DLD1 (cell line): ENCODE results near the gene DNAJC3.
"Not testable (repeated sequence)": the region's sequence is repeated elsewhere in the genome, so short reads cannot be mapped to it uniquely, and the experiment has no call there.

ENCODE experiments used
- in situ Hi-C: cut with HindIII; loops from 2 replicates; pipeline ENCODE4 v1.10.0; 2017; ENCODE audit warnings: low sequenced_read_pairs

The DNAJC3 gene

GRCh38 chr13:95667235-95667634 is 9.7 kb upstream of the DNAJC3 start:
- in situ Hi-C loops: not testable (repeated sequence)

- in situ Hi-C loops: no loop called here
Observed at GRCh38 chr13:95671597-95671996, 5.3 kb upstream of the DNAJC3 start.

- in situ Hi-C loops: no loop called here
Observed at GRCh38 chr13:95676105-95676761, 706 bp upstream of the DNAJC3 start.

GRCh38 chr13:95677564-95678266 is 776 bp downstream of the DNAJC3 start:
- in situ Hi-C loops: no loop called here

GRCh38 chr13:95678967-95679366 is 2.0 kb downstream of the DNAJC3 start:
- in situ Hi-C loops: no loop called here

GRCh38 chr13:95679722-95680121 is 2.8 kb downstream of the DNAJC3 start:
- in situ Hi-C loops: no loop called here

- in situ Hi-C loops: no loop called here
Observed at GRCh38 chr13:95684418-95684817, 7.5 kb downstream of the DNAJC3 start.

- in situ Hi-C loops: not testable (repeated sequence)
Observed at GRCh38 chr13:95684960-95685359, 8.0 kb downstream of the DNAJC3 start.

- in situ Hi-C loops: no loop called here
Observed at GRCh38 chr13:95689582-95689926, 12.6 kb downstream of the DNAJC3 start.

- in situ Hi-C loops: not testable (repeated sequence)
Observed at GRCh38 chr13:95690986-95691385, 14.0 kb downstream of the DNAJC3 start.

GRCh38 chr13:95697052-95697680 is 20.2 kb downstream of the DNAJC3 start:
- in situ Hi-C loops: no loop called here

- in situ Hi-C loops: no loop called here
Observed at GRCh38 chr13:95698047-95698749, 21.3 kb downstream of the DNAJC3 start.

- in situ Hi-C loops: no loop called here
Observed at GRCh38 chr13:95703576-95703975, 26.6 kb downstream of the DNAJC3 start.

- in situ Hi-C loops: no loop called here
Observed at GRCh38 chr13:95704510-95704909, 27.6 kb downstream of the DNAJC3 start.

GRCh38 chr13:95706356-95706755 is 29.4 kb downstream of the DNAJC3 start:
- in situ Hi-C loops: no loop called here

- in situ Hi-C loops: no loop called here
Observed at GRCh38 chr13:95707035-95707434, 30.1 kb downstream of the DNAJC3 start.

- in situ Hi-C loops: no loop called here
Observed at GRCh38 chr13:95707442-95708390, 30.8 kb downstream of the DNAJC3 start.

- in situ Hi-C loops: no loop called here
Observed at GRCh38 chr13:95708391-95708774, 31.4 kb downstream of the DNAJC3 start.

GRCh38 chr13:95708811-95709500 is 32.0 kb downstream of the DNAJC3 start:
- in situ Hi-C loops: no loop called here

- in situ Hi-C loops: no loop called here
Observed at GRCh38 chr13:95710313-95710712, 33.4 kb downstream of the DNAJC3 start.
